Uterus (tissue), 2 donors: ENCODE measurements around the gene HOXA1.

Experiments used
- POLR2A ChIP-seq, 2 donors: fragments of 450-650 bp; IDR thresholded peaks; one replicate each; pipeline ENCODE4 v1.6.1; 2016; ENCODE audit warnings: antibody characterized with exemption in 2 of 2, mild to moderate bottlenecking in 1 of 2, moderate library complexity in 1 of 2
- TF ChIP-seq, protein P1 (sequence below), 4 experiments: fragments of 200-600 bp in 2 of 4; fragments of 450-650 bp in 2 of 4; sonication (generic) in 2 of 4; IDR thresholded peaks; one replicate each; pipeline ENCODE4 v1.5.1; 2016 to 2019; ENCODE audit warnings: antibody characterized with exemption in 4 of 4, mild to moderate bottlenecking in 2 of 4, moderate library complexity in 1 of 4

DNA sequence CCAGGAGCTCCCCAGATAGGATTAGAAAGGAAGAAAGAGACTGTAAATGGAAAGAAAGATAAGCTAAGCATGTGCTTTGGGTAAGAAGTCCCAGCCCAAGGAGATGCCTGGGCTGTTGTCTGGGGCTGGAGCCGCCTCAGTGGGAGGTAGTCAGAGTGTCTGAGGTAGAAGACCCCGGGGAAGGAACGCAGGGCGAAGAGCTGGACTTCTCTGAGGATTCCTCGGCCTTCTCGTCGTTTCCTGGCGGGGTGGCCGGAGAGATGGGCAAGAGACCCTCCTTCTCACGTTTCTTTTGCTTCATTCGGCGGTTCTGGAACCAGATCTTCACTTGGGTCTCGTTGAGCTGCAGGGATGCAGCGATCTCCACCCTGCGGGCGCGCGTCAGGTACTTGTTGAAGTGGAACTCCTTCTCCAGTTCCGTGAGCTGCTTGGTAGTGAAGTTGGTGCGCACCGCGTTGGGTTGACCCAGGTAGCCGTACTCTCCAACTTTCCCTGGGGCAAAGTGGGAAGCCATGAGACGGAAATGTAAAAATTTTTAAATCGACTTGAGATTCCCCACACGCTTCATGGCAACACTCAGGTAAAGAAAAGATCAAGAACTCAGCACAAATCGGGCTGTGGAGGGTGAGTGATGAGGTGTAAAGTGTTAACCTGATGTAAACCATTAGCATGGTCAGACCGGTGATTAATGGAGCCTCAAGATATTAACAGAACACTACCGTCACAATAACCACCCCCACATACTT lies 1.3 kb downstream of the HOXA1 start:
- TF ChIP-seq POLR2A (IDR thresholded peaks at IDR 0.05) = no peak
- TF ChIP-seq, protein P1, sequence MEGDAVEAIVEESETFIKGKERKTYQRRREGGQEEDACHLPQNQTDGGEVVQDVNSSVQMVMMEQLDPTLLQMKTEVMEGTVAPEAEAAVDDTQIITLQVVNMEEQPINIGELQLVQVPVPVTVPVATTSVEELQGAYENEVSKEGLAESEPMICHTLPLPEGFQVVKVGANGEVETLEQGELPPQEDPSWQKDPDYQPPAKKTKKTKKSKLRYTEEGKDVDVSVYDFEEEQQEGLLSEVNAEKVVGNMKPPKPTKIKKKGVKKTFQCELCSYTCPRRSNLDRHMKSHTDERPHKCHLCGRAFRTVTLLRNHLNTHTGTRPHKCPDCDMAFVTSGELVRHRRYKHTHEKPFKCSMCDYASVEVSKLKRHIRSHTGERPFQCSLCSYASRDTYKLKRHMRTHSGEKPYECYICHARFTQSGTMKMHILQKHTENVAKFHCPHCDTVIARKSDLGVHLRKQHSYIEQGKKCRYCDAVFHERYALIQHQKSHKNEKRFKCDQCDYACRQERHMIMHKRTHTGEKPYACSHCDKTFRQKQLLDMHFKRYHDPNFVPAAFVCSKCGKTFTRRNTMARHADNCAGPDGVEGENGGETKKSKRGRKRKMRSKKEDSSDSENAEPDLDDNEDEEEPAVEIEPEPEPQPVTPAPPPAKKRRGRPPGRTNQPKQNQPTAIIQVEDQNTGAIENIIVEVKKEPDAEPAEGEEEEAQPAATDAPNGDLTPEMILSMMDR (IDR thresholded peaks at IDR 0.05) = no peak
